GM19193 (cell line): ENCODE measurements around the gene SDCCAG8.
A peak's percentile ranks its signal among the peaks of the same experiment; 100 is the strongest.

Experiments used
- POLR2A ChIP-seq: IDR thresholded peaks from 4 replicates; pipeline ENCODE4 v1.6.1; 2011; ENCODE audit not compliant: insufficient read depth, insufficient read length; ENCODE audit errors: extremely low read depth

Gene SDCCAG8

GRCh38 chr1:243250102-243250501 is 5.7 kb upstream of the SDCCAG8 start:
- TF ChIP-seq POLR2A = no peak

- no peak for TF ChIP-seq POLR2A
Observed at GRCh38 chr1:243251539-243251938, 4.3 kb upstream of the SDCCAG8 start.

DNA sequence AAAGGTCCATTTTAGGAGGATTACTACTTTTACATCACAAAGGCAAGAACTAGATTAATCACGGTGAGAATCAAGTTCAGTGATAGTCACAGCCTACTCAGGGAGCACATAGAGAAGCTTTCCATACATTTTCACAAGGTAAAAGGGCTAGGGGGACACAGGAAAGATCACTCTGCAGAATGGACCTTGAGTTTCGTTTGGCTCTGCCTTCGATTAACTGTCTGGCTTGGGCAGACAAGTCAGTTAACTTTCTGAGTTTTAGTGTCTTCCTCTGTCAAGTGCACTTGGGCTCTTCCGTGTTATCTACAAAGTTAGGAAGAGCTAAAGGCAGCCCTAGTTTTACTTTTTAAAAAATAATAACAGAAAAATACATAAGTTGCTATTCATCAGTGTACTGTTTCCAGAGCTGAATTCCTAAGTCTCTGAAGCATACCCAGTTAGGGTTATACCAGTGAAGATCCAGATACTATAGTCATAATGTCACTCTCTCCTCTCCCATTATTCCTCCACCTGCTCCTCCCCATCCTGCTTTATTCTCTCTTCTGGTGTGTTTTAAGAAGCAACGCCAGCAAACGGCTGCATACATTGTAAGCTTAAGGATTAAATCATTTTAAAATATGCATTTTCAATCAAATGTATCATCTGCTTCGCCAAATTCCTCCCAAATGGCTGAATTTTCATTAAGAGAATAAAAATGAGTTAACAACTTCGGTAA is 2.5 kb upstream of the SDCCAG8 start:
- TF ChIP-seq POLR2A = no peak

- TF ChIP-seq POLR2A = no peak
Observed at GRCh38 chr1:243253926-243254232, 2.0 kb upstream of the SDCCAG8 start.

DNA sequence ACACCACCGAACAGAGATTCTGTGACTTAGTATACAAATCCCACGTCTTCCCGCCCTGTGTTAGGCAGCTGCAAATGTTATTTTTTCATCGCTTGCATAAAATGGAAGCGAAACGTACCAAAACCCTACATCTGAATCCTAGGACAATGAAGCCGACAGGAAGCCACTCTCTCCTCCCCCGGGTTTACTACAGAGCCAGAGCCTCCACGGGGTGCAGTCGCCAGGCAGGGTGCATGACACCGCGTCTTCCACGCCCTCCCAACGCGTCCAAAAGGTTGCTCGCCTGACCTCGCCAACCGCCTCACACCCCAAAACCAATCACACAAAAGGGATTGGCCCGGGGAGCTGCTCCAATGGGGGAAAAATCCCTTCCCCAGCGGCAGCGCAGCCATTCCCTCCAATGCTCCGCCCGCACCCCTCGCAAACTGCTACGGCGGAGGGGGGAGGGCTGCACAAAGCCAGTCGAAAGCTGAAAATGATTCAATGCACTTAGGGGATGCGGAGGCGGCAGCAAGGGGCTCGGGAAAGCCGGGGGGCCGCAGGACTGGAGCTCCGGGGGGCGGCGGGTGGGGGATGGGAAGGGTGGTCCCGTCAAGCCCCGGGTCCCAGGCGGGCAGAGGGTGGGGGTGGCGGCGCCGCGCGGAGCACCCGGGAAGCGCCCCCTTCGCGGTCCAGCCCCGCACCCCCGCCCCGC is 1.5 kb upstream of the SDCCAG8 start:
- TF ChIP-seq POLR2A = peak; percentile 6

DNA sequence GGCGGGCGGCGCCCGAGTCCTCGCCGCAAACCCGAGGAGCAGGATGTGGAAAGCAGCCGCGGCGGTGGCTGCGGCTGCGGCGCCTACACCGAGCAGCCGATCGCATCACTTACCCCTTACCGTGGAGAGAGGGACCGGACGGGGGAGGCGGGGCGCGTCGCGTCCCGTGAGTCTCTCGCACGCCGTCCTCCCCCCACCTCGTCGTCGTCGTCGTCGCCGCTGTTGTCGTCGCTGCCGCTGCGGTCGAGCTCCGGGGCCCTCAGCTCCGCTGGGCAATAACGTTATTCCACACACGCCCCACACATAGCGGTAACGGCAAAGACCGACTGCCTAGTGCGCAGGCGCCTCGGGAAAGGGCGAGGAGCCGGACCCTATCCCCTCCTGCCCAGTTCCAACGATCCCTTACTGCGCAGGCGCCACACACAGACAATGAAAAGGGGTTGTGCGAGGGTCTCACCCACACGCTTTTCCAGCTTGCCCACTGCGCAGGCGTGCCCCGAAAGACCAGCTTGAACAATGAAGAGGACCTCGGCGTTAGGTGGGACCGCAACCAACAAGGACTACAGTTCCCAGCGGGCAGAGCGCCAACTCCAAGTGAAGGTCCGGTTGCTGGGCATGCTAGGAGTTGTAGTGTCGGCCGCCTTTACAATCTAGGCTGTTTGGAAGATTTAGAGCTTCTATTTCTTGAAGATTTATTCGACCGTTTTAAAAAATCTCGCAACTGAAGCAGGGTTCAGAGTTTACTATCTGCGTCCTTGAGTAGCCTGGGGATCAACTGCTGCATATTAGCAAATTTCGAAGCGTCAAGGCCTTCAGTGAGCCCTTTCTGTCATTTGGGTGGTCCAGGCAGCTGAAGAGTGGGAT is 682 bp upstream of the SDCCAG8 start, which contains the start of gene CEP170:
Gene CEP170 (minus strand): TSS at position 355 of the 864 bp plus-strand sequence. CDS start 30,001 bp downstream, outside the sequence.
- TF ChIP-seq POLR2A = peak; percentile 70

GRCh38 chr1:243256590-243256989 is 749 bp downstream of the SDCCAG8 start:
- TF ChIP-seq POLR2A = no peak

GRCh38 chr1:243257189-243257588 is 1.3 kb downstream of the SDCCAG8 start:
- TF ChIP-seq POLR2A = no peak

DNA sequence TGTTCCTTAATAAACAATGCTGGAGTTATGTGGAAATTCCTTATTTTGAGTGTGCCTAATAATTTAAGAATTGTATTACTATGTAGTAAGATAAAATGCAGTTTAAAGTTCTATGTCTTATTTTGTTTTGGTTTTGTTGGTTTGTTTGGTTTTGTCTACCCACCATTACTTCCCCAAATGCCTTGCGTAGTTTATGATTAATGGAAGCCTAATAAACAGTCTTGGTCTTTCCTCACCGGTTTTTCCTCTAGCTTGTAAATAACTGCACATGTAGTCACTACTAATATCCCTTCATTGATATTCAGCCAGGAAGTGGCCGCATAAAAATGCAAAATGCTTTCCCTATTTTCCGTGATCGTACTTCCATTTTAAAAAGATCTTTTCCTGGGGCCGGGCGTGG is 2.9 kb downstream of the SDCCAG8 start:
- TF ChIP-seq POLR2A = no peak

GRCh38 chr1:243260221-243260880 is 4.5 kb downstream of the SDCCAG8 start:
- no peak for TF ChIP-seq POLR2A

- TF ChIP-seq POLR2A = no peak
Observed at GRCh38 chr1:243261390-243261789, 5.5 kb downstream of the SDCCAG8 start.

- TF ChIP-seq POLR2A = no peak
Observed at GRCh38 chr1:243264717-243265116, 8.9 kb downstream of the SDCCAG8 start.

DNA sequence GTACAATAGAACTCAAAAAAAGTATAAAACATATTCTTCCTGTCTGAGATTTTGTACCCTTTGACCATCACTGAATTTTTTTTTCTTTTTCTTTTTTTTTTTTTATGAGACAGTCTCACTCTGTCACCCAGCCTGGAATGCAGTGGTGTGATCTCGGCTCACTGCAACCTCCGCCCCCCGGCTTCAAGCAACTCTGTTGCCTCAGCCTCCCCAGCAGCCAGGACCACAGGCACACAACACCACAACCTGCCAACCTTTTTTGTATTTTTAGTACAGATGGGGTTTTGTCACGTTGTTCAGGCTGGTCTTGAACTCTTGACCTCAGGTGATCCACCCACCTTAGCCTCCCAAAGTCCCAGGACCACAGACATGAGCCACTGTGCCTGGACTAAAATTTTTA is 10.4 kb downstream of the SDCCAG8 start:
- TF ChIP-seq POLR2A = no peak

DNA sequence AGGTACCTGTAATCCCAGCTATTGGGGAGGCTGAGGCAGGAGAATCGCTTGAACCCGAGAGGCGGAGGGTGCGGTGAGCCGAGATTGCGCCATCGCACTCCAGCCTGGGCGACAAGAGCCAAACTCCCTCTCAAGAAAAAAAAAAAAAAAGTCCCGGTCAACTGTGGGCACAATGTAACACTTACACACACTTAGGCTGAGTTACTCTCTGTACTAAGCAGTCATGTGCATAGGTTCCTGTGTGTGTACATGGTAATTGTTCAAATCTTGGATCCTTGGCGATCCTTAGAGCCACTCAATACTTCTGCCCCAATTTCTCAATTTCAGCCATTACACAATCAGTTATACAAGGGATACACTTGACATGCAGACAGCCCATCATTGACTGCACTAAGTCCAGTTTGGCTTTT is 11.6 kb downstream of the SDCCAG8 start:
- TF ChIP-seq POLR2A = no peak
